HepG2 (cell line): ENCODE measurements around the gene RASA2. TPM values are rescaled to one million over a fixed set of nuclear protein-coding genes. Genes with fewer than 3 reads are reported as not detected.
A peak's percentile ranks its signal among the peaks of the same experiment; 100 is the strongest.

ENCODE experiments used
- ATAC-seq: fragments of 200-7000 bp; cut with Tn5 transposase; 3 replicates; pipeline ENCODE4 v1.9.1; 2020; ENCODE audit warnings: mild to moderate bottlenecking, moderate library complexity
- BruUV-seq: library from RNA; stranded (reverse); fragments of 400-500 nt; replicated peaks from 2 replicates; lab custom pipeline; 2021; lab: Mats Ljungman, UMichigan
- CTCF ChIA-PET: fragments of 300-600 bp; formaldehyde crosslinking; extraction: SDS; loops from one replicate; lab custom pipeline; 2021; ENCODE audit warnings: low total read pairs, inconsistent platforms, low intra/inter-chr PET ratio; lab: Yijun Ruan, JAX
- POLR2A ChIA-PET: fragments of 350-600 bp; sonication (Branson Sonifier 250); formaldehyde crosslinking; loops from one replicate; lab custom pipeline; 2020; ENCODE audit warnings: antibody characterized with exemption, inconsistent platforms; lab: Yijun Ruan, JAX
- DNase-seq: peaks from one replicate; pipeline ENCODE4 v3.0.0-alpha.2; 2015; ENCODE audit warnings: low spot score
- FAIRE-seq: peaks from 3 replicates; lab custom pipeline; 2011; peaks lifted over from hg19 to GRCh38; lab: Jason Lieb, UNC
- H2AFZ ChIP-seq: one replicate; pipeline ENCODE4 v1.6.1; 2011; ENCODE audit warnings: low read length, inconsistent platforms
- H3K27ac ChIP-seq: fragments of 300-600 bp; 3 replicates; pipeline ENCODE4 v1.8.0; 2011; ENCODE audit warnings: mixed run types, mild to moderate bottlenecking, mixed read lengths, low read length, inconsistent platforms; ENCODE audit not compliant: insufficient read depth; ENCODE audit errors: extremely low read length
- H3K27me3 ChIP-seq, 2 experiments: fragments of 200-600 bp in 1 of 2; 2 replicates in 1 of 2; 3 replicates in 1 of 2; pipeline versions ENCODE4 v1.6.0 to v1.8.0; 2011; ENCODE audit warnings: low read length in 2 of 2, mild to moderate bottlenecking in 2 of 2, moderate library complexity in 2 of 2, inconsistent platforms in 1 of 2; ENCODE audit not compliant: insufficient read depth in 2 of 2, control insufficient read depth in 1 of 2
- H3K36me3 ChIP-seq, 2 experiments: fragments of 200-600 bp in 1 of 2; replicated peaks in 1 of 2; 2 replicates in 1 of 2; 3 replicates in 1 of 2; pipeline versions ENCODE4 v1.5.1 to v1.8.0; 2011; ENCODE audit warnings: low read length in 2 of 2, inconsistent platforms in 1 of 2; ENCODE audit not compliant: insufficient read depth in 2 of 2, control insufficient read depth in 1 of 2
- H3K4me1 ChIP-seq: 2 replicates; pipeline ENCODE4 v1.5.1; 2012; ENCODE audit warnings: low read length, inconsistent platforms; ENCODE audit not compliant: insufficient read depth
- H3K4me2 ChIP-seq: 2 replicates; pipeline ENCODE4 v1.6.0; 2011; ENCODE audit warnings: low read depth, low read length, inconsistent platforms
- H3K4me3 ChIP-seq, 3 experiments: fragments of 200-600 bp in 1 of 3; sonication (generic), shearing (Covaris generic) in 1 of 3; replicated peaks in 1 of 3; 2 replicates each; pipeline ENCODE4 v1.5.1; 2011 to 2016; ENCODE audit warnings: low read length in 3 of 3, inconsistent platforms in 2 of 3, low read depth in 2 of 3, mild to moderate bottlenecking in 2 of 3, control low read depth in 1 of 3, mixed read lengths in 1 of 3; ENCODE audit not compliant: insufficient read depth in 1 of 3
- H3K79me2 ChIP-seq: one replicate; pipeline ENCODE4 v1.6.1; 2011; ENCODE audit warnings: low read length, inconsistent platforms; ENCODE audit not compliant: insufficient read depth
- H3K9ac ChIP-seq: 2 replicates; pipeline ENCODE4 v1.6.0; 2011; ENCODE audit warnings: mild to moderate bottlenecking, low read depth, low read length, inconsistent platforms; ENCODE audit not compliant: insufficient read depth
- H3K9me3 ChIP-seq: 2 replicates; pipeline ENCODE4 v1.5.1; 2012; ENCODE audit warnings: mild to moderate bottlenecking, low read length
- H4K20me1 ChIP-seq: 2 replicates; pipeline ENCODE4 v1.6.0; 2011; ENCODE audit warnings: inconsistent platforms, mild to moderate bottlenecking, low read length, moderate library complexity; ENCODE audit not compliant: insufficient read depth
- ATF2 ChIP-seq: sonication (generic); formaldehyde crosslinking; IDR thresholded peaks from 2 replicates; pipeline ENCODE4 v1.4.0; 2020; ENCODE audit warnings: missing genetic modification reagents
- MAFF ChIP-seq: IDR thresholded peaks from 2 replicates; pipeline ENCODE4 v1.6.1; 2011; ENCODE audit warnings: low read depth, low read length, improper control_type of control experiment
- MAFK ChIP-seq, 2 experiments: IDR thresholded peaks in 1 of 2; conservative IDR thresholded peaks in 1 of 2; 2 replicates each; pipeline ENCODE4 v1.6.1; 2011; ENCODE audit warnings: improper control_type of control experiment in 2 of 2, low read length in 2 of 2
- RFXAP ChIP-seq: sonication (generic); formaldehyde crosslinking; IDR thresholded peaks from 2 replicates; pipeline ENCODE4 v1.4.0; 2020; ENCODE audit warnings: missing genetic modification reagents, borderline replicate concordance
- WGBS: methylation state at CpG from one replicate; pipeline ENCODE4 v1.1.6; 2017; ENCODE audit warnings: low lambda C conversion rate; 5-methylcytosine and 5-hydroxymethylcytosine counted together
- in situ Hi-C: cut with HindIII; loops from 2 replicates; pipeline ENCODE4 v1.10.0; 2017; ENCODE audit warnings: low pct_unique_long_range_greater_than_20kb; ENCODE audit not compliant: extremely low pct_ligation_motif_present
- intact Hi-C: fragments of 100-400 bp; cut with micrococcal nuclease; formaldehyde crosslinking; loops from one replicate; pipeline ENCODE4 v1.10.0; 2022; ENCODE audit not compliant: unreplicated experiment
- polyA plus RNA-seq, 8 experiments: library from polyadenylated mRNA; depleted of rRNA in 3 of 8; stranded (reverse) in 7 of 8; unstranded in 1 of 8; fragments of >200 nt; fragmentation: Illumina TruSeq in 4 of 8; extraction: Trizol in 4 of 8; gene quantifications; 2 replicates each; pipeline versions ENCODE4 v1.2.1 to v1.2.3, GENCODE V29; 2011 to 2016; ENCODE audit warnings: low read depth in 4 of 8, missing spikeins in 1 of 8, mixed read lengths in 1 of 8; ENCODE audit not compliant: insufficient read depth in 1 of 8
- total RNA-seq, 5 experiments: library from RNA; depleted of rRNA; stranded (reverse); fragments of >200 nt; fragmentation: Illumina TruSeq; extraction: Trizol; gene quantifications; 2 replicates each; pipeline ENCODE4 v1.2.3, GENCODE V29; 2016; ENCODE audit warnings: low read depth in 1 of 5

RASA2 gene
- total and polyA plus RNA-seq, 2 of the 13 experiments (the other 11 are each of a cell fraction or from before 2014, with no cell fraction given): 5.4 to 8.5 TPM

- TF ChIP-seq ATF2 (CRISPR knock-in tag): no peak
Measured at GRCh38 chr3:141521781-141522180, 35.0 kb downstream of the RASA2 start (continued).

GRCh38 chr3:141523615-141524375 lies 37.0 kb downstream of the RASA2 start:
- Histone ChIP-seq H4K20me1 (no peaks in the 10 kb centered on the region), H3K36me3 (peaks cover 0 to 22% of the 10 kb centered on the region in 2 experiments; a peak in 3 of 5 replicates), H3K27ac (no peak overlapping the region), H3K4me1 (no peaks in the 10 kb centered on the region), H3K9me3 (no peaks in the 10 kb centered on the region), H3K4me2 (no peak overlapping the region), H3K27me3 (no peaks in the 10 kb centered on the region), H3K79me2 (no peaks in the 10 kb centered on the region), H3K4me3 (no peak overlapping the region), H2AFZ (no peak overlapping the region), H3K9ac (no peak overlapping the region)
- FAIRE-seq: no peak
- DNase-seq: no peak
- WGBS: over 99% methylated on average over 4 of the region's 4 CpGs
- ChIA-PET CTCF (no interaction called here), POLR2A (no interaction called here)
- TF ChIP-seq RFXAP (CRISPR knock-in tag): no peak
- peak in 1 of 2 experiments; percentile 58; a peak in 2 of 4 replicates for TF ChIP-seq MAFK (conservative IDR thresholded peaks at IDR 0.05 in 1 of 2, IDR thresholded peaks at IDR 0.05 in 1 of 2; ENCODE audit: low read length in 2 of 2)
- TF ChIP-seq MAFF: 0 out of 2 replicates have a peak, but pooled peaks have one; percentile 32
- intact Hi-C loops: no loop called here
- no TSS peak for BruUV-seq
- no peak for ATAC-seq
- in situ Hi-C loops: no loop called here
